Activated T-cell treated with anti-CD3 and anti-CD28 coated beads, Interleukin-2, amount 50 U/mL, for 48 hours (primary cell): ENCODE results near the gene PROK1.
A peak's percentile ranks its signal among the peaks of the same experiment; 100 is the strongest.

Experiments
- DNase-seq, 2 experiments: peaks; one replicate each; pipeline ENCODE4 v3.0.0-alpha.2; 2020

Gene PROK1

GRCh38 chr1:110466646-110467280, 15.8 kb downstream of the PROK1 start:
- DNase-seq = no peak

GRCh38 chr1:110471131-110471530, 20.2 kb downstream of the PROK1 start:
- no peak for DNase-seq

GRCh38 chr1:110472546-110472945, 21.6 kb downstream of the PROK1 start:
- no peak for DNase-seq

GRCh38 chr1:110474444-110474843, 23.5 kb downstream of the PROK1 start:
- DNase-seq = no peak

- DNase-seq = no peak
Measured at GRCh38 chr1:110475362-110476027, 24.5 kb downstream of the PROK1 start.

GRCh38 chr1:110476028-110476765, 25.2 kb downstream of the PROK1 start:
- no peak for DNase-seq

- DNase-seq = peak in 1 of 2 experiments; percentile 19
Measured at GRCh38 chr1:110477041-110477440, 26.1 kb downstream of the PROK1 start.

- DNase-seq = no peak
Measured at GRCh38 chr1:110477445-110477957, 26.6 kb downstream of the PROK1 start.

- no peak for DNase-seq
Measured at GRCh38 chr1:110477967-110478640, 27.2 kb downstream of the PROK1 start.

GRCh38 chr1:110478886-110479285, 27.9 kb downstream of the PROK1 start:
- DNase-seq = no peak

GRCh38 chr1:110480356-110481096, 29.6 kb downstream of the PROK1 start:
- no peak for DNase-seq

GRCh38 chr1:110481968-110482623, 31.1 kb downstream of the PROK1 start:
- no peak for DNase-seq

- no peak for DNase-seq
Measured at GRCh38 chr1:110482662-110483307, 31.8 kb downstream of the PROK1 start.

GRCh38 chr1:110483308-110483685, 32.3 kb downstream of the PROK1 start:
- DNase-seq = no peak

GRCh38 chr1:110484801-110485200, 33.9 kb downstream of the PROK1 start:
- no peak for DNase-seq

GRCh38 chr1:110485725-110486124, 34.8 kb downstream of the PROK1 start:
- no peak for DNase-seq

GRCh38 chr1:110487726-110488125, 36.8 kb downstream of the PROK1 start:
- no peak for DNase-seq

- DNase-seq = no peak
Measured at GRCh38 chr1:110488161-110488560, 37.2 kb downstream of the PROK1 start.

- DNase-seq = no peak
Measured at GRCh38 chr1:110488867-110489266, 37.9 kb downstream of the PROK1 start.

GRCh38 chr1:110489406-110489805, 38.5 kb downstream of the PROK1 start:
- DNase-seq = no peak

GRCh38 chr1:110489973-110490542, 39.1 kb downstream of the PROK1 start:
- DNase-seq = no peak
